Common myeloid progenitor, CD34-positive (primary cell): ENCODE results near the gene GJD3.

ENCODE experiments used
- CTCF ChIA-PET: fragments of 350-600 bp; sonication (Branson Sonifier 250); formaldehyde crosslinking; loops from one replicate; lab custom pipeline; 2021; ENCODE audit warnings: antibody characterized with exemption; lab: Charles Lee
- POLR2A ChIA-PET: fragments of 350-600 bp; sonication (Branson Sonifier 250); formaldehyde crosslinking; loops from one replicate; lab custom pipeline; 2021; ENCODE audit warnings: antibody characterized with exemption; lab: Charles Lee
- DNase-seq, 3 donors: peaks; one replicate each; pipeline versions ENCODE4 v3.0.0 to v3.0.0-alpha.2; 2013
- H3K27ac ChIP-seq, 2 experiments: 1 replicate in 1 of 2; 2 replicates in 1 of 2; pipeline ENCODE4 v1.7.0; 2013; ENCODE audit warnings: inconsistent platforms in 2 of 2, low read length in 2 of 2, mild to moderate bottlenecking in 2 of 2, low read depth in 1 of 2, moderate library complexity in 1 of 2; ENCODE audit not compliant: severe bottlenecking in 2 of 2, insufficient read depth in 1 of 2, poor library complexity in 1 of 2
- H3K27me3 ChIP-seq, 5 experiments: replicated peaks in 2 of 5; 1 replicate in 3 of 5; 2 replicates in 2 of 5; pipeline versions ENCODE4 v1.6.1 to v1.7.0; 2013; ENCODE audit warnings: low read length in 4 of 5, mild to moderate bottlenecking in 2 of 5, moderate library complexity in 2 of 5, inconsistent platforms in 1 of 5; ENCODE audit not compliant: insufficient read depth in 5 of 5, control insufficient read depth in 4 of 5
- H3K36me3 ChIP-seq, 4 experiments: 1 replicate in 2 of 4; 2 replicates in 2 of 4; pipeline versions ENCODE4 v1.6.1 to v1.7.0; 2013; ENCODE audit warnings: low read length in 3 of 4, control low read depth in 1 of 4, mild to moderate bottlenecking in 1 of 4; ENCODE audit not compliant: control insufficient read depth in 4 of 4, insufficient read depth in 4 of 4
- H3K4me1 ChIP-seq, 4 experiments: 1 replicate in 3 of 4; 2 replicates in 1 of 4; pipeline versions ENCODE4 v1.6.1 to v1.7.1; 2013; ENCODE audit warnings: low read length in 3 of 4, mild to moderate bottlenecking in 3 of 4, control low read depth in 1 of 4, inconsistent platforms in 1 of 4, moderate library complexity in 1 of 4; ENCODE audit not compliant: control insufficient read depth in 4 of 4, insufficient read depth in 4 of 4; ENCODE audit errors: control extremely low read depth in 1 of 4
- H3K4me3 ChIP-seq, 7 experiments: 1 replicate in 4 of 7; 2 replicates in 3 of 7; pipeline versions ENCODE4 v1.5.1 to v1.7.0; 2013; ENCODE audit warnings: mild to moderate bottlenecking in 7 of 7, low read length in 6 of 7, moderate library complexity in 6 of 7, inconsistent platforms in 2 of 7, low read depth in 2 of 7, control low read depth in 1 of 7; ENCODE audit not compliant: insufficient read depth in 4 of 7, control insufficient read depth in 1 of 7; ENCODE audit errors: extremely low read depth in 1 of 7
- H3K9me3 ChIP-seq, 5 experiments: 1 replicate in 4 of 5; 2 replicates in 1 of 5; pipeline versions ENCODE4 v1.6.1 to v1.7.1; 2013; ENCODE audit warnings: low read length in 4 of 5, mild to moderate bottlenecking in 2 of 5, inconsistent platforms in 1 of 5, low read depth in 1 of 5, moderate library complexity in 1 of 5; ENCODE audit not compliant: control insufficient read depth in 4 of 5, insufficient read depth in 2 of 5; ENCODE audit errors: control extremely low read depth in 1 of 5
- WGBS: methylation state at CpG from one replicate; pipeline ENCODE4 v1.1.5; 2013; ENCODE audit not compliant: insufficient coverage; 5-methylcytosine and 5-hydroxymethylcytosine counted together

GJD3 gene

GRCh38 chr17:40328386-40328766 lies 36.2 kb downstream of the GJD3 start:
- Histone ChIP-seq H3K9me3 (no peaks in the 10 kb centered on the region), H3K4me1 (peaks cover 37 to 100% (median 95%) of the 10 kb centered on the region in 4 experiments), H3K4me3 (no peak overlapping the region), H3K36me3 (peaks cover 0 to 23% (median 9%) of the 10 kb centered on the region in 4 experiments), H3K27ac (no peak overlapping the region), H3K27me3 (no peaks in the 10 kb centered on the region)
- DNase-seq = no peak
- CTCF ChIA-PET = interaction anchor here (0.7 to 50.4 kb wide), 5 partner anchors 9 to 58 kb away, joined by 3 to 1388 read pairs (median 5); partner anchors contain the start of gene GJD3
- WGBS = no CpG with 5 or more reads among the region's 2 CpGs
- POLR2A ChIA-PET = interaction anchor here (1.1 to 1.7 kb wide), 2 partner anchors 11 to 16 kb away, joined by 5 to 6 read pairs; no protein-coding TSS in a partner anchor

GRCh38 chr17:40327735-40328385 lies 36.7 kb downstream of the GJD3 start:
- Histone ChIP-seq H3K27me3 (no peaks in the 10 kb centered on the region), H3K4me1 (peaks cover 37 to 100% (median 98%) of the 10 kb centered on the region in 4 experiments), H3K36me3 (peaks cover 0 to 23% (median 9%) of the 10 kb centered on the region in 4 experiments), H3K9me3 (no peaks in the 10 kb centered on the region), H3K27ac (no peak overlapping the region), H3K4me3 (peak overlapping the region in 2 of 7 experiments; percentile 13 to 16)
- WGBS = 12% methylated on average over 3 of the region's 3 CpGs
- DNase-seq = no peak
- CTCF ChIA-PET = interaction anchor here (0.7 to 50.4 kb wide), 5 partner anchors 9 to 26 kb away, joined by 3 to 1388 read pairs (median 5); partner anchors contain the start of gene GJD3
- POLR2A ChIA-PET = interaction anchor here (1.0 to 1.7 kb wide), 3 partner anchors 11 to 17 kb away, joined by 3 to 6 read pairs (median 5); no protein-coding TSS in a partner anchor

GRCh38 chr17:40327244-40327729 lies 37.2 kb downstream of the GJD3 start:
- Histone ChIP-seq H3K27me3 (no peaks in the 10 kb centered on the region), H3K4me1 (peaks cover 37 to 99% (median 95%) of the 10 kb centered on the region in 4 experiments), H3K4me3 (peak overlapping the region in 1 of 7 experiments; percentile 16), H3K9me3 (no peaks in the 10 kb centered on the region), H3K27ac (no peak overlapping the region), H3K36me3 (peaks cover 0 to 19% (median 9%) of the 10 kb centered on the region in 4 experiments)
- WGBS = 97% methylated on average over 3 of the region's 4 CpGs
- ChIA-PET CTCF (interaction anchor here (0.7 to 50.4 kb wide), 5 partner anchors 8 to 27 kb away, joined by 3 to 1388 read pairs (median 5); partner anchors contain the start of gene GJD3), POLR2A (interaction anchor here (0.7 to 1.7 kb wide), 5 partner anchors 8 to 229 kb away, joined by 3 to 6 read pairs (median 3); no protein-coding TSS in a partner anchor)
- DNase-seq = no peak

GRCh38 chr17:40326832-40327199 lies 37.7 kb downstream of the GJD3 start:
- WGBS = no CpG with 5 or more reads among the region's 1 CpG
- ChIA-PET POLR2A (interaction anchor here (0.7 to 10.0 kb wide), 5 partner anchors 8 to 228 kb away, joined by 3 to 195 read pairs (median 3); no protein-coding TSS in a partner anchor), CTCF (interaction anchor here (1.2 to 50.4 kb wide), 4 partner anchors 13 to 27 kb away, joined by 3 to 1388 read pairs (median 46); partner anchors contain the start of gene GJD3)
- no peak for DNase-seq
- H3K36me3 ChIP-seq = peaks cover 0 to 15% (median 8%) of the 10 kb centered on the region in 4 experiments
- peaks cover 37 to 99% (median 95%) of the 10 kb centered on the region in 4 experiments for H3K4me1 ChIP-seq
- no peaks in the 10 kb centered on the region for H3K27me3 ChIP-seq
- no peaks in the 10 kb centered on the region for H3K9me3 ChIP-seq
- H3K27ac ChIP-seq = peak overlapping the region in 1 of 2 experiments; percentile 63
- peak overlapping the region in 3 of 7 experiments; percentile 36 to 47 (median 43) for H3K4me3 ChIP-seq

GRCh38 chr17:40326014-40326831 lies 38.3 kb downstream of the GJD3 start:
- POLR2A ChIA-PET = interaction anchor here (0.7 to 10.0 kb wide), 5 partner anchors 7 to 228 kb away, joined by 3 to 195 read pairs (median 3); no protein-coding TSS in a partner anchor
- peak in 2 of 3 donors; percentile 73 to 76 for DNase-seq
- Histone ChIP-seq H3K27me3 (no peaks in the 10 kb centered on the region), H3K4me3 (peak overlapping the region in 3 of 7 experiments; percentile 36 to 47 (median 43)), H3K4me1 (peaks cover 37 to 99% (median 95%) of the 10 kb centered on the region in 4 experiments), H3K27ac (peak overlapping the region; percentile 17 to 63), H3K9me3 (no peaks in the 10 kb centered on the region), H3K36me3 (peaks cover 0 to 9% (median 5%) of the 10 kb centered on the region in 4 experiments)
- CTCF ChIA-PET = interaction anchor here (1.2 to 50.4 kb wide), 5 partner anchors 12 to 52 kb away, joined by 3 to 1388 read pairs (median 5); partner anchors contain the start of gene GJD3
- 34% methylated on average over 13 of the region's 17 CpGs for WGBS
